Mesendoderm (in vitro differentiated cells): ENCODE data around the gene FXN. TPM values are rescaled to one million over a fixed set of nuclear protein-coding genes. Genes with fewer than 3 reads are reported as not detected.
A peak's percentile ranks its signal among the peaks of the same experiment; 100 is the strongest.

Source experiments
- DNase-seq: peaks from one replicate; pipeline ENCODE4 v3.0.0; 2013
- H2AK5ac ChIP-seq: 2 replicates; pipeline ENCODE4 v1.6.1; 2013; ENCODE audit warnings: low read length, inconsistent platforms
- H2BK120ac ChIP-seq: 2 replicates; pipeline ENCODE4 v1.6.1; 2013; ENCODE audit warnings: low read depth, mild to moderate bottlenecking, low read length, moderate library complexity, mixed read lengths
- H2BK15ac ChIP-seq: replicated peaks from 2 replicates; pipeline ENCODE4 v1.6.1; 2013; ENCODE audit warnings: low read depth, mild to moderate bottlenecking, moderate library complexity
- H2BK5ac ChIP-seq: 2 replicates; pipeline ENCODE4 v1.6.1; 2013; ENCODE audit warnings: low read length, inconsistent platforms
- H3K18ac ChIP-seq: 2 replicates; pipeline ENCODE4 v1.6.1; 2013; ENCODE audit warnings: mild to moderate bottlenecking, low read length, mixed read lengths
- H3K23ac ChIP-seq: one replicate; pipeline ENCODE4 v1.6.1; 2013; ENCODE audit warnings: low read length
- H3K27ac ChIP-seq: 2 replicates; pipeline ENCODE4 v1.5.1; 2013; ENCODE audit warnings: low read depth, mild to moderate bottlenecking, inconsistent platforms, low read length, moderate library complexity
- H3K27me3 ChIP-seq: 2 replicates; pipeline ENCODE4 v1.6.1; 2013; ENCODE audit warnings: low read length, control low read depth, mild to moderate bottlenecking, inconsistent platforms; ENCODE audit not compliant: insufficient read depth, poor library complexity
- H3K36me3 ChIP-seq: 2 replicates; pipeline ENCODE4 v1.6.1; 2013; ENCODE audit warnings: low read length, inconsistent platforms; ENCODE audit not compliant: control insufficient read depth, insufficient read depth
- H3K4ac ChIP-seq: one replicate; pipeline ENCODE4 v1.6.1; 2013; ENCODE audit warnings: low read depth, mild to moderate bottlenecking, low read length, moderate library complexity
- H3K4me1 ChIP-seq: 2 replicates; pipeline ENCODE4 v1.6.1; 2013; ENCODE audit warnings: low read depth, low read length, inconsistent platforms; ENCODE audit not compliant: control insufficient read depth
- H3K4me2 ChIP-seq: 2 replicates; pipeline ENCODE4 v1.6.1; 2013; ENCODE audit warnings: low read length
- H3K4me3 ChIP-seq: 2 replicates; pipeline ENCODE4 v1.5.1; 2013; ENCODE audit warnings: mild to moderate bottlenecking, low read length
- H3K56ac ChIP-seq: one replicate; pipeline ENCODE4 v1.6.1; 2013; ENCODE audit warnings: low read length
- H3K79me1 ChIP-seq: 2 replicates; pipeline ENCODE4 v1.6.1; 2013; ENCODE audit warnings: low read length, inconsistent platforms
- H3K79me2 ChIP-seq: 2 replicates; pipeline ENCODE4 v1.6.1; 2013; ENCODE audit warnings: mild to moderate bottlenecking, low read length; ENCODE audit not compliant: control insufficient read depth, insufficient read depth
- H3K9ac ChIP-seq: 2 replicates; pipeline ENCODE4 v1.6.1; 2013; ENCODE audit warnings: low read length, inconsistent platforms
- H4K5ac ChIP-seq: one replicate; pipeline ENCODE4 v1.6.1; 2013; ENCODE audit warnings: low read length
- H4K8ac ChIP-seq: one replicate; pipeline ENCODE4 v1.6.1; 2013; ENCODE audit warnings: low read depth, mild to moderate bottlenecking, control low read depth, low read length, moderate library complexity
- WGBS: extraction: QIAGEN DNeasy Blood & Tissue Kit; methylation state at CpG from one replicate; pipeline ENCODE4 v1.1.7; 2013; ENCODE audit warnings: low lambda C conversion rate, missing lambda C conversion rate; ENCODE audit not compliant: insufficient coverage; ENCODE audit errors: extremely low coverage; 5-methylcytosine and 5-hydroxymethylcytosine counted together
- small RNA-seq: library from polyadenylated mRNA; stranded (forward); fragments of <200 nt; extraction: miRNeasy Mini kit (QIAGEN cat#:217004); gene quantifications from one replicate; pipeline ENCODE3, GENCODE V24; 2013; ENCODE audit not compliant: insufficient read depth

Gene FXN

DNA sequence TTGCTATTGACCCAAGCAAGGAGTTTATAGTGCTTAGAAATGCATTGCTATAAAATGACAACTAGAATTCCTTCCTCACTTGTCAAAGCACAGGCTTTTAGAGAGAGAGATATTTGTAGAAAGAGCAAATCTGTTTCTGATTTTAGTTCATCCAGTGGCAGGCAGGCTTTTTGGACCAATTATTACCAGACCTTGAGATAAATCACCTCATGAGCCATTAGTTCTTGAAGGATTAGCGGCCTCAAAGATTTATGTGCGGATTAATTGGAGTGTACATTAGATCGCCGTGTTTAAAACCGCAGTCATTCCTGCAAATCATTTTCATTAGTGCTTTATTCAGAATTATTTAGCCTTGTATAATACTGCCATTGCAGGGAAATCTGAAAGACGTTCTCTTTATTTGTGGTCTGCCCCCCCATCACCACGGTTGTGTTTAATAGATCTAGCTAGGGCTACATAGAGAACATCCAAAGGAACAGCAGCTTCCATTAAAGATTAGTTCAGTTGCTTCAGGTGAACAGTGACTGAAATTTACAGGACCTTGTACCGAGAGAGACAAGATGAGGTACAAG is 109.7 kb downstream of the FXN start:
- Histone ChIP-seq H2BK5ac (no peak overlapping the region), H3K18ac (no peak overlapping the region), H4K5ac (no peak overlapping the region), H3K4me3 (no peak overlapping the region), H3K4ac (no peak overlapping the region), H2BK120ac (no peak overlapping the region), H4K8ac (no peak overlapping the region), H3K23ac (no peak overlapping the region), H3K36me3 (no peaks in the 10 kb centered on the region), H3K9ac (no peak overlapping the region), H3K79me1 (peaks cover 6% of the 10 kb centered on the region), H3K27me3 (no peaks in the 10 kb centered on the region), H2BK15ac (no peak overlapping the region), H2AK5ac (no peak overlapping the region), H3K27ac (no peak overlapping the region), H3K4me2 (no peak overlapping the region), H3K56ac (no peak overlapping the region), H3K4me1 (no peaks in the 10 kb centered on the region), H3K79me2 (peaks cover 13% of the 10 kb centered on the region)
- DNase-seq = no peak
- WGBS = no CpG with 5 or more reads among the region's 8 CpGs

DNA sequence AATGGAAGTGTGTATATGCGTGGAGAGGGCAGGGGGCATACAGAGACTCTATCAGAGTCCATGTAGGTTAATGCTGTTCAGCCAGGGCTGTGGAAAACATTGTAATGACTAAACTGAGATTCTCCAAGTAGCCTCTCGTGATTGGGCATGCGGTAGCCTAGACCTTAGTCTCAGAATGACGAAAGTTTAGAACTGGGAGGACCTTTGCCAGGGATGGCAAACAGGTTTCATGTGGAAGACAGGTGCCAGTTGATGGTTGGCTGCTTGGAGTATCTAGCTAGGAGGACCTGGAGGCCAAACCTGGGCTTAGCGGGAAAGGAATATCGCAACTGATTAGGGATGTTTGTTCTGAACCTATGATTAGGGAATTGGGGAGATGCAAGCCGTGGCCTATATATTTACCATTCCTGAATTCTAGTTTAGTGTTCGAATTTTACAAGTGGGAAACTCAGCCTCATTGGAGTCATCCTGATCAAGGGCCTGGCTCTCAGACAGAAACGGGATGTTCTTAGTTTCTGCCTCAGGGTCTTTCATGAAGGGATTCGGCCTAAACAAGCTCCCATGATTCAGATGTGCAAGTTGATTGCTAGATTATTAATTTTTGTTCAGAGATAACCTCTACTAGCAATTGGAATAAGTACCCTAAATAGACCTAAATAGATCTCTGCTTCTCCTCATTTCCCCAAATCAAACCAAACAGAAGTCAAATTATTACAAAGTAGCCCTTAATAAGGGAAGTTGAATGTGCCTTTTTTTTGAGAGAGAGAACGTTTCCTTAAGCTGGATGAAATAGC is 111.7 kb downstream of the FXN start:
- Histone ChIP-seq H2AK5ac (no peak overlapping the region), H3K4me1 (no peaks in the 10 kb centered on the region), H3K27me3 (no peaks in the 10 kb centered on the region), H3K23ac (no peak overlapping the region), H3K4me3 (no peak overlapping the region), H2BK120ac (no peak overlapping the region), H3K56ac (no peak overlapping the region), H3K4ac (no peak overlapping the region), H3K79me2 (peaks cover 9% of the 10 kb centered on the region), H2BK5ac (no peak overlapping the region), H3K9ac (no peak overlapping the region), H2BK15ac (no peak overlapping the region), H4K8ac (no peak overlapping the region), H3K4me2 (no peak overlapping the region), H3K36me3 (no peaks in the 10 kb centered on the region), H3K79me1 (peaks cover 4% of the 10 kb centered on the region), H3K27ac (no peak overlapping the region), H4K5ac (no peak overlapping the region), H3K18ac (no peak overlapping the region)
- WGBS = no CpG with 5 or more reads among the region's 11 CpGs
- no peak for DNase-seq

DNA sequence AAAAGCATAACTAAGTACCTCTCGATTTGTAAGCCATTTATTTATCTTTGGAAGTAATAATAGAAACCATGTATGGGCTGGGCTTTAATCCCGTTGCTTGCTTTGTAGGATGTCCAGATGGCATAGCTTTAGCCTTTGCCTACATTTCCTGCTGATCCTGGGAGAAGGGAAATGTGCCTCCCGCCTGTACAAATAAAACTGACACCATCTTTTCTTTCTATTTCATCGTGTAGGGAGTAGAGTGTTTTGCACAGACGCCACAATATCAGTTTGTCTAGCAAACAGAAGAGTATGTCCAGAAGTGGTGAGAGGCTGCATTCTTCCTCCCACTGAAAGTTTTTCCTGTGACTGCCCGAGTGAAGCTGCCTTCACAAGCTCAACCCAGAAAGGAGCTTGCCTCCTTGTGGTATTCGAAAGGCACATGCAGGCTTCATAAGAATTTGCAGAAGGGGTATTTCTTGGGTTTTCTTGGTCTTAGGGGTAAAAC is 113.8 kb downstream of the FXN start:
- Histone ChIP-seq H3K4me3 (no peak overlapping the region), H3K4me2 (no peak overlapping the region), H3K23ac (no peak overlapping the region), H3K27ac (no peak overlapping the region), H2BK5ac (no peak overlapping the region), H2AK5ac (no peak overlapping the region), H2BK120ac (no peak overlapping the region), H3K9ac (no peak overlapping the region), H4K5ac (no peak overlapping the region), H3K18ac (no peak overlapping the region), H3K4ac (no peak overlapping the region), H3K56ac (peak overlapping the region; percentile 19), H3K79me2 (peaks cover 9% of the 10 kb centered on the region), H3K36me3 (peaks cover 2% of the 10 kb centered on the region), H3K4me1 (no peaks in the 10 kb centered on the region), H3K79me1 (peaks cover 6% of the 10 kb centered on the region), H3K27me3 (no peaks in the 10 kb centered on the region), H2BK15ac (no peak overlapping the region), H4K8ac (no peak overlapping the region)
- DNase-seq = peak; percentile 66
- no CpG with 5 or more reads among the region's 7 CpGs for WGBS

Small RNA genes lying within 50 kb of the gene (small RNA-seq; reads per million reads assigned to genes)
- gene AL162730.1 = not detected
